GM18868 (cell line): Measurements from ENCODE around the gene PRKAR1B.

Experiments
- ATAC-seq: cut with Tn5 transposase; IDR thresholded peaks from one replicate; pipeline ENCODE4 v1.9.1; 2021; ENCODE audit warnings: mild to moderate bottlenecking, moderate library complexity; ENCODE audit not compliant: unreplicated experiment

Gene PRKAR1B

DNA sequence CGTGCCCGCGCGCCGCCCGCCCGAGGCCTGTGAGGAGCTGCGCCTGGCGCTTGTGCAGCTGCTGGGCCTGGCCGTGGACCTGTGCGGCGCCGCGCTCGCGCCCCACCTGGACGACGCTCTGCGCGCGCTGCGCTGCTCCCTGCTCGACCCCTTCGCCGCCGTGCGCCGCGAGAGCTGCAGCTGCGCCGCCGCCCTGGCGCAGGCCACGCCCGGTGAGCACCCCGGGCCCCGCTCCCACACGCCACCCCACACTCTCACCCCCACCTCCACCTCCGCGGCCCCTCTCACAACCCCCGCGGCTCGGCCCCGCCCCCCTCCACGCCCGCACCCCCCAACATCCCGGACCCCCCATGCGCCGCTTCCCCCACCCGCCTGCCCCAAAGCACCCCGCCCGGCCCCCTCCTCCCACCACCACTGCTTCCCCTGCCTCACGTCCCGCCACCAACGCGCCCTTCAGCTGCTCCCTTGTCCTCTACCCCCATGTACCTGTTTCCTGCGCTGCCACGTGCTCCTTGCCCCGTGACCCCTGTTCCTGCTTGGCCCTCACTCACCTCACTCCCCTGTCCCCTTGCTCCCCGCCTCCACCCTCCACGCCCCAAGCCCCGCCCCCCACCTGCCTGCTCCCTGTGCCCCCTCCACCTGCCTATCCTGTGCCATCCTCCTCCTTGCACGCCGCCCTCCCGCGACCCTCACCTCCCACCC is at the start of gene PRKAR1B:
TSS of gene PRKAR1B (minus strand) at position 178 of the 702 bp plus-strand sequence. CDS start 15,776 bp downstream, outside the sequence.
- peak; percentile 48 for ATAC-seq

DNA sequence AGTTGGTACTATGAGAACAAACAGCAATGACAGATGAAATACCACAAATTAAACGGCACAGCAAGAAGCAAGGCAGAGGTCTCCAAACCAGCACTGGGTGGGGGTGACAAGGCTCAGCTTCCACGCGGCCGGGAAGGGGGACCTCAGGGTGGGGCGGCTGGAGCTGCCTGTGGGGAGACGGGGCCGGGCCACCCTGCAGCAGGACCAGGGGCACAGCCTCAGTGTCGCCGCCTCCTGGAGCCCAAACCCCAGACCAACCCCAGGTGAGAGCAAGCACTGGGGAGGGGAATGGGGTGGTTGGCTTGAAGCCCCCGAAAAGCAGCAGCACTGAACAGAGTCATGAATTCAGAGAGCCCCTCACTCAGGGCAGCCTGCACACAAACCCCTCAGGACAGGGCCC is 49.3 kb upstream of the PRKAR1B start:
- ATAC-seq = no peak

DNA sequence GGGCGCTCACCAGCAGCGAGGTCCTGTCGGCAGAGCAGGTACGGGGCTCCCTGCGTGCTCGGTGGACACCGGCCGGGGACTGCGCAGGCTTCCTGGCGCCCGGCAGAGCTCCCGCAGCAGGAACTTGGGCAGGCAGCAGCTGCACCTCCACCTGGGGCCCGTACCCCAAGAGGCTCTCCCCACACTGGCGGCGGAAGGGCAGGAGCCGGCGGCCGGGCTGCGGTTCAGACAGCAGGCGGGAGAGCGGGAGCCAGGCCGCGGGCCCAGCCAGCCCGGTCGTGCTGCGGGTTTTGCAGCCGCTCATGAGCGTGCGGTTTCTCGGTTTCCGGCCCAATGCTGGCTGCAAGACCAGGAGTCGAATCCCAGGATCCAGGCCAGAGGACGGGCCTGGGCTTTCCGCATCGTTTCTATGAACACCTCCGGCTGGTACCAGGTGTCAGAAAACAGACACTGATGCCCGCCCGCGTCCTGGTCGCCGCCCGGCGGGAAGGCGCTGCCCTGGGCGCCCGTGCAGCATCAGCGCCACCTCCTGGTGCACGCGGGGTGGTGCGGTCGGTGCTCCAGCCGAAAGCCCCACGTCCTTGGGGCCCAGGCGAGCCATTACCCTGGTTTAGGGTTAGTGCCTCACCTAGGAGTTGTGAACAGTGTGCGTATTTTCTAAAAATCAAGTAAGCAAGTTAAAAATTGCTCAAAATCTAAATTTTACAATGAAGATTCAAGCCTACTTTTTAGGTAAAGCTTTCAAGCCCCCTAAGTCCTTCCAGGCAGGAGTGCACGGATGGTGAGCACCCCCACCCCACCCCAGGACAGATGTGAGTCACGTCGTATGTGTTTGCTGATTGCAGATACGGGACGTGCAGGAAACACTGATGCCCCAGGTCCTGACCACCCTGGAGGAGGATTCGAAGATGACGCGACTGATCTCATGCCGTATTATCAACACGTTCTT is 47.4 kb upstream of the PRKAR1B start:
- no peak for ATAC-seq

DNA sequence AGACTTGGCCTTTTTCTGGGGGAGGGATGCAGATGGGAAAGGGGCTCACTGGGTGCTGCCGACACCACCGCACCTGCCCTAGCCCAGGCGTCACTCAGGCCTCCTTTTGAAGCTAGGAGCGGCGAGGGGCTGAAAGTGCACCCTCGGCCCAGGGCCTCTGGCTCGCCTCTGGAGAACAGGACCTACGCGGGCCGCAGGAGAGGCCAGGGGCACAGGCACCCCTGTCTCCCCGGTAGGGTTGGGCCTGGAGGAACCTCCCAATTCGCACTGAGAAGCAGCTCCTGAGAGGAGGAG is 46.5 kb upstream of the PRKAR1B start:
- no peak for ATAC-seq

DNA sequence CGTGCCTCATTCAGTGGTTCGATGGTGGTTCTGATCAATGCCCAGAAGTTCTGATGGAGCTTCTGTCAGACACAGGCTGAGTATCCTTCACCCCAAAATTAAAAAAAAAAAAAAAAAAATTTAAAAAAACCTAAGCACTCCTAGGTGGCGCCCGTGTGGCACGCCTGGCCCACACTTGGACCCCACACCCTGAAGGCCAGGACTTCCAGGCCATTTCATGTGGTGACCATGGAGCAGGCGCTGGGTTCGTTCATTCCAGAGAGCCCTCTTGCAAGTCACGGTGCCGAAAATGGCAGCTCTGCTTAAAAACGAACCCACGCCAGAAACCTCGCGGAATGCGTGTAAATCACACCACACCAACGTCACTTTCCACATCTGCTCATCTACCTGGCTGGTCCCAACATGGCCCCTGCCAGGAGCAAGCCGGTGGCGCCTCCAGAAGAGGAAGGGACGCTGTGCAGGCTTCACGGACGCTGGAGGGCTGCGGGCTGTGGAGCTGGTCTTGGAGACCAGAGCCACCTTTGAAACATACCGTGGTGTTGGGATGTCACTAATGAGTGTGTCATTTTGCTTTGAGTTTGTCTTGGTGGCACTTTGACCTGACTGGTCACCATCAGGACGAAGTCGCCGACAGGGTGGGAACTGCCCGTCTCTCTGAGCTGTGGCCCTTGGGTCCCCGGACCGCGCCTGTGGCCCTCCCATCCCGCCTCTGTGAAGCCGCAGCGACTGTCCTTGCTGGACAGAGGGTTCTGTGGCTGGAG is 46.0 kb upstream of the PRKAR1B start:
- ATAC-seq = no peak

DNA sequence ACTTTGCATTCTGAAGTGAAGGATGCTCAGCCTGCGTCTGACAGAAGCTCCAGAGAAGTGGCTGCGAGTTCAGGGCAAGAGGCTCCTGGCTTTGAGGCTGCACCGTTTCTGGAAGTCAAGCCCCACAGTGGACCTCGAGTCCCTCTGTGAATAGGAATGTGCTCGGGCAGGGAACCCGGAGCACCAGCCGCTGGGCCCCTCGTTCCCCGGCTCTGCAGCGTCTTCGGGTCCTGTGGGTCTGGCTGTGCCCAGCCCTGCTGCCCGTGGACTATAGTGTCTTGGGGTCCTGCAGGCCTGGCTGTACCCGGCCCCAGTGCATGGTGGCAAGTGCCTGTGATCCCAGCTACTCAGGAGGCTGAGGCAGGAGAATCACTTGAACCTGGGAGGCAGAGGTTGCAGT is 45.3 kb upstream of the PRKAR1B start:
- no peak for ATAC-seq

DNA sequence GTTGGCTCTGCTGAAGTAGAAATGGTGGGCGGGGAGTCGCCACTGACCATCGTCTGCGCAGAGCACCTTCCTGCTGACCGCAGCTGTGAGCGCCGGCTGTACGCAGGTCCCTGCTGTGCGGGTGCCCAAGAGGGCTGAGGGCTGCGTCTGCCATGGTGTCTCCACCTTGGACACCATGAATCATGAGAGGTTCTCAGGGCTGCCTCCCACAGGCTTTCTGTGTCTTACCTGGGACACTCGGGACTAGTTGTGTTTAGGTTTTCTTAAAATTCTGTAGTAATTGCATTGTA is 44.9 kb upstream of the PRKAR1B start:
- ATAC-seq = no peak

DNA sequence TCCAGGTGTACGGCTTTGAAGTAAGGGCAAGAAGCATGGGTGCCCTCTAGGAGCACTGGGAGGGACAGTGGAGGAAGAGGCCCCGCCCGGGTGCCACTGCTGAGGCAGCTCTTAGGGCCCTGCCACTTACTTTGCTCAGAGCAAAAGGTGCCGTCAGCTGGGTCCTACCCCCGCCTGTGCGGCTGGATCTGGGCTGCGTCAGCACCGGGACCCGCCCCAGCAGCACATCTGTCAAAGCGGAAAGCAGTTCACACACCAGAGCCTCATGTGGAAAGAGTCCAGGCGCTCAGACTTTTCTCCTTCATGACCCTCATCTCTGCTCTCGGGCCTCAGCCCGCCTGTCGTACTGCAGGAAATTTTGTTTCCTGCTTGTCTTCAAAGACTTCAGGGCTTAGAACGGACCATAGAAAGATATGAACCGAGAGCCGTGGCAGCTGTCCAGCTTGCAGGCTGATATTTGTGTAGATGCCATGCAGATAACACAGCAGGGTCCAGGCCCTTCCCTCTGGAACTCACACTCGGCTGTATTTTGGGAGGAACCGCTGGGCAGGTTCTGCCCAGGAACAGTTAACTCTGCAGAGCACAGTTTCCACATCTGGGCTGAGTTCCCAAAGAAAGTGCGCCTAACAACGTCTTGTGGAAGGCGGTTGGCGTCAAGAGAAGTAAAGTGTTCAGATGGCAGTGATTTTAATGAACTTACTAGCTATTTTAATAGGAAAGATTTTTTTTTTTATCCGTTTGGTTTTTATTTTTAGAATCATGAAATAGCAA is 44.3 kb upstream of the PRKAR1B start:
- no peak for ATAC-seq

DNA sequence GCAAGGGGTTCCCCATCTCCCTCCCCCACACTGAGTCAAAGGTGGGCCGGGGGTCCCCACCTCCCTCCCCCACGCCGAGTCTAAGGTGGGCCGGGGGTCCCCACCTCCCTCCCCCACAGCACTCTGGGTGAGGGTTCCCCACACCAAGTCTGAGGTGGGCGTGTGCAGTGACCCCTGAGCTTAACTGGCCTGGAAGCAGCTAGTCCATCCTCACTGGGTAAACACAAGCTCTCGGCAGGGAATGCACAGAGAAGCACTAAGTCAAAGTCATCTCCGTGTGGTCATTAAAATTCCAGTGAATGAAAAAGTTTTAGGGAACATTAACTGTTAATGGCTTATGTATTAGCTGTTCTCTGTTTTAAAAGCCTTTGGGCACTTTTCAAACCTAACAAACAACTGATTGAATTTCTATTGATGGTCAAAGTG is 43.7 kb upstream of the PRKAR1B start:
- no peak for ATAC-seq

DNA sequence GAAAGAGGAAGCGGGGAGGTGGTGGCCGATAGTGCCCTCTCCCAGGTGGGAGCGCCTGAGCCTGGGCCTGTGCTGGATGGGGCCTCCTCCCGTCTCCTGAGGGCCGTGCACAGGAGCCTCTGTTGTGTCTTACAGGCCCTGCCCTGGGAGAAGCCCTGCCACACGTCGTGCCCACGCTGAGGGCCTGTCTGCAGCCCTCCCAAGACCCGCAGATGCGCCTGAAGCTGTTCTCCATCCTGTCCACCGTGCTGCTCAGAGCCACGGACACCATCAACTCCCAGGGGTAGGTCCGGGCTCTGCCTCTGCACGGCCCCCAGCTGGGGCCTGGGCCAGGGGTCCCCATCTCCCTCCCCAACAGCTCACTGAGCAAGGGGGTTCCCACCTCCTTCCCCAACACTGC is 43.3 kb upstream of the PRKAR1B start:
- ATAC-seq = no peak

DNA sequence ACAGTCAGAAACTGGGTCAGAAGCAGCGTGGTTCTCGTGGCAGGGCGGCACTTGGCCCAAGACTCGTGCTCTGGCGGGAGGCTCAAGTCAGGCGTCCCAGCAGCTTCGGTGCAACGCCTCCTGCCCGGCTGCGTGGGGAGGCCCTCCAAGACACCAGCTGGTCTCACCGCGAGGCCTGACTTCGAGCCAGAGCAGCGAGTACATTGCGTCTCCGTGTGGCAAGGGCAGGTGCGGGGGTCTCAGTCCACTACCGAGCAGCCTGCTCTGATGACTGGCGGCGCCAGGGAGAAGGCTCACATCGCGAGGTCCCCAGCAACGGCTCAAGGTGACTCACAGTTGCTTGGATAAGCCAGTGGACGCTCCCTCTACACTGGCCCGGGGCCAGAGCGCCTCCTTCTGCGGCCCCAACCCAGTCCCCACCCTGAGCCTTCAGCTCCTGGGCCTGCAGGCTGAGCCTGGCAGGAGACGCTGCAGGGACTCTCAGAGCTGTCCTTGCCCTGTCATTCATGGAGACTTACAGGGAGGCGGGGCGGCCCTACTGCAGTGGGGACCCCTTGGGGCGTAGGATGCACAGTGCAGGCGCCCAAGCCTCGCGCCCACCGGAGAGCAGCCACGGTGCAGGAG is 41.9 kb upstream of the PRKAR1B start:
- ATAC-seq = no peak

DNA sequence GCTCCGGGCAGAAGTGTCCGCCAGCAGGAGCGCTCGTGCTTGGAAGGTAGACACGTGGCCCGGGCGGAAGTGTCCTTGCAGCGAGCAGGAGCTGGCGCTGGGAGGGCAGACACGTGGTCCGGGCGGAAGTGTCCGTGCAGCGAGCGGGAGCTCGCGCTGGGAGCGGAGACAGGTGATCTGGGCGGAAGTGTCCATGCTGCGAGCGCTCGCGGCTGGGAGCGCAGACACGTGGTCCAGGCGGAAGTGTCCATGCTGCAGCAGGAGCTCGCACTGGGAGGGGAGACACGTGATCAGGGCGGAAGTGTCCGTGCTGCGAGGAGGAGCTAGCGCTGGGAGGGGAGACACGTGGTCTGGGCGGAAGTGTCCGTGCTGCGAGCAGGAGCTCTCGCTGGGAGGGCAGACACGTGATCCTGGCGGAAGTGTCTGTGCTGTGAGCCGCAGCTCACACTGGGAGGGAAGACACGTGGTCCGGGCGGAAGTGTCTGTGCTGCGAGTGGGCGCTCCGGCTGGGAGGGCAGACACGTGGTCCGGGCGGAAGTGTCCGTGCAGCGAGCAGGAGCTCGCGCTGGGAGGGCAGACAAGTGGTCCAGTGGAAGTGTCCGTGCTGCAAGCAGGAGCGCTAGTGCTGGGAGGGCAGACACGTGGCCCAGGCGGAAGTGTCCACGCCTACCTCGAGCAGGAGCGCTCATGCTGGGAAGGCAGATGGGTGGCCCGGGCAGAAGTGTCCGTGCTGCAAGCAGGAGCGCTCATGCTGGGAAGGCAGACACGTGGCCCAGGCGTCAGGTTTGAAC is 41.1 kb upstream of the PRKAR1B start:
- no peak for ATAC-seq

DNA sequence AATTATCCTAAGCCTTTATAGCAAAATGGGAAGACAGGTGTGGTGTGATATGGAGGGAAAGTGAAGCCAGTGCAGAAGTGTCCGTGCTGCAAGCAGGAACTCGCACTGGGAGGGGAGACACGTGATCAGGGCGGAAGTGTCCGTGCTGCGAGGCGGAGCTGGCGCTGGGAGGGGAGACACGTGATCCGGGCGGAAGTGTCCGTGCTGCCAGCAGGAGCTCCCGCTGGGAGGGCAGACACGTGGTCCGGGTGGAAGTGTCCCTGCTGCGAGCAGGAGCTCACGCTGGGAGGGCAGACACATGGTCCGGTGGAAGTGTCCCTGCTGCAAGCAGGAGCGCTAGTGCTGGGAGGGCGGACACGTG is 40.5 kb upstream of the PRKAR1B start:
- no peak for ATAC-seq

DNA sequence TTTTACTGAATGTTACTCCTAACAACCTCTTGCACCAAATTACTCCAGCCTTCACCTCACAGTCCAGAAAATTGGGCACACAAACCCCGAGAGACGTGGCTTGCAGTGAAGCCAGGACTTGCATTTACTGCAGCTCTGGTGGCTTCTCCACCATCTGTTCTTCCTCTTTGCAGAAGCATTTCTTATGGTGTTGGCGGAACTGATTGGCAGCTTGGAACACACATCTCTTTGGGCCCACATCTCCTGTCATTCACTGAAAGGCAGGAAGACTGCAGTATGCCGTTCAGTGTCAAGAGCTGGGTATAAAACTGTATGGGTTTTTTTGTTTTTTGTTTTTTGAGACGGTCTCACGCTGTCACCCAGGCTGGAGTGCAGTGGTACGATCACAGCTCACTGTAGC is 38.3 kb upstream of the PRKAR1B start:
- no peak for ATAC-seq

DNA sequence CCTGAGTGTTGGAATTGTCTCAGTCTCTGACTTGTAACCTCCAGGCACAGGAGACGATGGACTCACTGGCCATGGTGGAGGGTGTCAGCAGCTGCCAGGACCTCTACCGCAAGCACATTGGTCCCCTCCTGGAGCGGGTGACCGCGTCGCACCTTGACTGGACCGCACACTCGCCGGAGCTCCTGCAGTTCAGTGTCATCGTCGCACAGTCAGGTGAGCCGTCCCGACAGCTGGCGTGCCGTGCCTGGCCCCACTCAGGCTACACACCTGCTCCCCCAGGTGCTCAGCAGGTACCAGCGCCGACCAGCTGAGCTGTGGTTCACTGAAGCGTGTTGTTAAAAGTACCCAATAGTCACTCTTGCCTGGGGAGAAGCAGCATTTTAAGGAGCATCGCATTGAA is 36.7 kb upstream of the PRKAR1B start:
- no peak for ATAC-seq

DNA sequence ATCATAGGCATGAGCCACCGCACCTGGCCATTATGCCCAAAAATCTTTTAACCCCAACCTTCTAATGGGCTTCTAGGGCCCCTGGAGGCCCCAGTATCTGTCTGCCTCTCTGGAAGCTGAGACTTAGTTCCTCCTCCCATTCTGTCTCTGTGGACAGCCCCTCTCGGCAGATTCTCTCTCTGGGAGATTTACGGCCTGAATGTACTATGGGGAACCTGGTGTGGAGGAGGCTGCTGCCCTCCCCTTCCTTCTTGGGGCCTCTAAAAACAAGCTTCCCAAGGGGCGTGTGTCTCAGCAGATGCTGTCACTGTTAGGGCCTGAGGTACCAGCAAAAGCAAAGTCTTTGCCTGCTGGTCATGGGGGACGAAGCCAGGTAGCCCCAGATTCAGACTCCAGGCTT is 35.8 kb upstream of the PRKAR1B start:
- no peak for ATAC-seq

DNA sequence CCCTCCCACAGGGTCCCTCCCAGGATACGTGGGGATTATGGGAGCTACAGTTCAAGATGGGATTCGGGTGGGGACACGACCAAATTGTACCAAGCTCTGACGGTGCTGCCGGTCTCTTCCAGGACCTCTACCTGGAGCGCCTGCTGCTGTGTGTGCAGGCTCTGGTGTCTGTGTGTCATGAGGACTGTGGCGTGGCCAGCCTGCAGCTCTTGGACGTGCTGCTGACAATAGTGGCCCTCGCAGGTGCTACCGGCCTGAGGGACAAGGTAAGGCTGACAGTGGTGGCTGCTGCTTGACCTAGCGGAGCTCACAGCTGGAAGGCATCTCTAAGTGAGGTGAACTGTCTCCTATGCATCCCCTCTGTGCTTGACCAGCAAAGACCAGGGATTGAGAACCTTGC is 34.5 kb upstream of the PRKAR1B start:
- ATAC-seq = no peak

DNA sequence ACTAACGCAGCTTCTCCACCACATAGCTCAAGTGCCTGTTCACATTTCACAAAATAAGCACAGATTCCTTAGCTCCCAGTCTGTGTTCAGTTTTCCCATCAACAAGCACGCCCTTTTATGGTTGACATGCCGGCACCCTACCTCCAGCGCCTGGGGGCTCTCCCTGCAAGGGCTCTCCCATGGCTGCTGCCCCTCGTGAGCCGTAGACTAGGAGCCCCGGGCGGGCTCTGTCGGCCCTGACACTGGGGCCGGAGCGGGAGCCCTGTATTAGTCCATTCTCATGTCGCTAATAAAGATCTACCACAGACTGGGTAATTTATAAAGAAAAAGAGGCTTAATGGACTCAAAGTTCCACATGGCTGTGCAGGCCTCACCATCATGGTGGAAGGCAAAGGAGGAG is 34.0 kb upstream of the PRKAR1B start:
- no peak for ATAC-seq

DNA sequence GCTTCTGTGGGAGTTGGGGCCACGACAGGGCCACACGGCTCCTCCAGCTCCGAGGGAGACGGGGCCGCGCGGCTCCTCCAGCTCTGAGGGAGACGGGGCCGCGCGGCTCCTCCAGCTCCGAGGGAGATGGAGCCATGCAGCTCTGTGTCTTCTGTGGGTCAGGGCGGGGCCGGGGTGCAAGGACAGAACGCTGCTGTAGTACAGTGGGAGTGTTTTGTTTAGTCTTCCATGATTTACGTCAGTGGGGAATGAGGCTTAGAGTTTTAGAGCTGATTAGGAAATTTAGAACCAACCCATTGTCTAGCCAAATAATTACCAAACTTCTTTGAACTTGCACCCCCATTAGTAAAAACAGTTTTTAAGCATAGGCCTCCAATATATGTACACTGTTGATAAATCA is 32.9 kb upstream of the PRKAR1B start:
- ATAC-seq = no peak

DNA sequence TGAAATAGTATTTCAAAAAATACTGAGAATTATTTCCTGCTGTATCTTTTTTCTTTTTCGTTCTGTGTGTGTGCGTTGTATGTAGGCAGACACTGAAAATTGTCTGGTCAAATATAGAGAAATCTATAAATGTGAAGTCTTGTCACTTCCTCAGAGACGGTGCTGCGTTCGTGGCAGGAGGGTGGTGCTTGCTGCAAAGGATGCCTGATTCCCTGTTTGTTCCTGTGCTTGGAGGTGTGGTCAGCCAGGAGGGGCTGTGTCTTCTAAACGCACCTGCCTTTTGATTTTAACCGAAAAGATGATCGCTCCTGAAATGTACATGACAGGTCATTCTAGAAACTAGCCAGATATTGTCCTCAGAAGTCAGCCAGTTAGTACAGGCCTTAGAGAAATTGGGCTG is 32.5 kb upstream of the PRKAR1B start:
- ATAC-seq = no peak
